ENCODE measurements around the gene CCDC33.

Gene CCDC33

GRCh38 chr15:74235962-74236361 lies at the start of gene CCDC33:
Gene CCDC33 (plus strand): TSS chr15:74236326. CDS start chr15:74236720, 394 bp downstream.
- no peak for TF ChIP-seq CTCF (IDR thresholded peaks at IDR 0.05; ENCODE audit: low read depth, low read length)
- Histone ChIP-seq H3K27me3 (ENCODE audit: low read depth, low read length) (peaks cover 20% of the 10 kb centered on the region; the same call in 1 of the 2 replicates), H3K9ac (ENCODE audit: low read length) (no peak within 1 kb of the TSS), H3K4me1 (ENCODE audit: low read length) (peaks cover 4% of the 10 kb centered on the region; the same call in 1 of the 2 replicates), H3K79me2 (ENCODE audit: low read length) (no peaks in the 10 kb centered on the region), H3K4me2 (ENCODE audit: low read length) (no peak within 1 kb of the TSS), H3K36me3 (replicated peaks; ENCODE audit: low read depth, low read length) (no peaks in the 10 kb centered on the region), H3K9me3 (ENCODE audit: insufficient read depth, low read length) (no peaks in the 10 kb centered on the region), H4K20me1 (ENCODE audit: insufficient read depth, low read length) (no peaks in the 10 kb centered on the region), H3K4me3 (ENCODE audit: low read length) (no peak within 1 kb of the TSS), H2AFZ (ENCODE audit: low read depth, low read length) (no peak within 1 kb of the TSS), H3K27ac (ENCODE audit: low read length) (no peak within 1 kb of the TSS)

- Histone ChIP-seq H3K27ac (ENCODE audit: low read length) (no peak overlapping the region), H3K4me1 (ENCODE audit: low read length) (peaks cover 9% of the 10 kb centered on the region), H4K20me1 (ENCODE audit: insufficient read depth, low read length) (no peaks in the 10 kb centered on the region), H3K4me3 (ENCODE audit: low read length) (no peak overlapping the region), H3K9me3 (ENCODE audit: insufficient read depth, low read length) (no peaks in the 10 kb centered on the region), H3K27me3 (ENCODE audit: low read depth, low read length) (peaks cover 15% of the 10 kb centered on the region), H3K9ac (ENCODE audit: low read length) (no peak overlapping the region), H3K79me2 (ENCODE audit: low read length) (no peaks in the 10 kb centered on the region), H3K4me2 (ENCODE audit: low read length) (no peak overlapping the region), H3K36me3 (replicated peaks; ENCODE audit: low read depth, low read length) (no peaks in the 10 kb centered on the region), H2AFZ (ENCODE audit: low read depth, low read length) (no peak overlapping the region)
- TF ChIP-seq EZH2phosphoT487 (IDR thresholded peaks at IDR 0.05; ENCODE audit: low read depth) (no peak), CTCF (IDR thresholded peaks at IDR 0.05; ENCODE audit: low read depth, low read length) (no peak)
Measured at GRCh38 chr15:74188216-74188615, 47.9 kb upstream of the CCDC33 start.

- TF ChIP-seq EZH2phosphoT487 (IDR thresholded peaks at IDR 0.05; ENCODE audit: low read depth) = no peak
- no peak for TF ChIP-seq CTCF (IDR thresholded peaks at IDR 0.05; ENCODE audit: low read depth, low read length)
- H3K4me2 ChIP-seq (ENCODE audit: low read length) = no peak overlapping the region
- peaks cover 36% of the 10 kb centered on the region for H3K4me1 ChIP-seq (ENCODE audit: low read length)
- H4K20me1 ChIP-seq (ENCODE audit: insufficient read depth, low read length) = no peaks in the 10 kb centered on the region
- H3K4me3 ChIP-seq (ENCODE audit: low read length) = no peak overlapping the region
- no peaks in the 10 kb centered on the region for H3K79me2 ChIP-seq (ENCODE audit: low read length)
- no peaks in the 10 kb centered on the region for H3K9me3 ChIP-seq (ENCODE audit: insufficient read depth, low read length)
- H3K36me3 ChIP-seq (replicated peaks; ENCODE audit: low read depth, low read length) = no peaks in the 10 kb centered on the region
- H2AFZ ChIP-seq (ENCODE audit: low read depth, low read length) = no peak overlapping the region
- H3K27ac ChIP-seq (ENCODE audit: low read length) = no peak overlapping the region
- no peak overlapping the region for H3K9ac ChIP-seq (ENCODE audit: low read length)
- peaks cover 13% of the 10 kb centered on the region for H3K27me3 ChIP-seq (ENCODE audit: low read depth, low read length)
Measured at GRCh38 chr15:74191798-74192197, 44.3 kb upstream of the CCDC33 start.

GRCh38 chr15:74192751-74193150 lies 43.4 kb upstream of the CCDC33 start:
- no peak overlapping the region for H3K27ac ChIP-seq (ENCODE audit: low read length)
- H3K4me1 ChIP-seq (ENCODE audit: low read length) = peaks cover 36% of the 10 kb centered on the region

More at GRCh38 chr15:74192751-74193150, 43.4 kb upstream of the CCDC33 start:
- Histone ChIP-seq H3K9ac (ENCODE audit: low read length) (no peak overlapping the region), H3K79me2 (ENCODE audit: low read length) (no peaks in the 10 kb centered on the region), H3K36me3 (replicated peaks; ENCODE audit: low read depth, low read length) (no peaks in the 10 kb centered on the region), H3K4me3 (ENCODE audit: low read length) (no peak overlapping the region), H3K4me2 (ENCODE audit: low read length) (no peak overlapping the region), H2AFZ (ENCODE audit: low read depth, low read length) (no peak overlapping the region), H3K9me3 (ENCODE audit: insufficient read depth, low read length) (no peaks in the 10 kb centered on the region), H3K27me3 (ENCODE audit: low read depth, low read length) (peaks cover 5% of the 10 kb centered on the region; the same call in 1 of the 2 replicates), H4K20me1 (ENCODE audit: insufficient read depth, low read length) (no peaks in the 10 kb centered on the region)
- TF ChIP-seq CTCF (IDR thresholded peaks at IDR 0.05; ENCODE audit: low read depth, low read length) = no peak

Data from OCI-LY3 (cell line).